ENCODE results near the gene CKM.
"Not testable (repeated sequence)": the region's sequence is repeated elsewhere in the genome, so short reads cannot be mapped to it uniquely, and the experiment has no call there.

The CKM gene

DNA sequence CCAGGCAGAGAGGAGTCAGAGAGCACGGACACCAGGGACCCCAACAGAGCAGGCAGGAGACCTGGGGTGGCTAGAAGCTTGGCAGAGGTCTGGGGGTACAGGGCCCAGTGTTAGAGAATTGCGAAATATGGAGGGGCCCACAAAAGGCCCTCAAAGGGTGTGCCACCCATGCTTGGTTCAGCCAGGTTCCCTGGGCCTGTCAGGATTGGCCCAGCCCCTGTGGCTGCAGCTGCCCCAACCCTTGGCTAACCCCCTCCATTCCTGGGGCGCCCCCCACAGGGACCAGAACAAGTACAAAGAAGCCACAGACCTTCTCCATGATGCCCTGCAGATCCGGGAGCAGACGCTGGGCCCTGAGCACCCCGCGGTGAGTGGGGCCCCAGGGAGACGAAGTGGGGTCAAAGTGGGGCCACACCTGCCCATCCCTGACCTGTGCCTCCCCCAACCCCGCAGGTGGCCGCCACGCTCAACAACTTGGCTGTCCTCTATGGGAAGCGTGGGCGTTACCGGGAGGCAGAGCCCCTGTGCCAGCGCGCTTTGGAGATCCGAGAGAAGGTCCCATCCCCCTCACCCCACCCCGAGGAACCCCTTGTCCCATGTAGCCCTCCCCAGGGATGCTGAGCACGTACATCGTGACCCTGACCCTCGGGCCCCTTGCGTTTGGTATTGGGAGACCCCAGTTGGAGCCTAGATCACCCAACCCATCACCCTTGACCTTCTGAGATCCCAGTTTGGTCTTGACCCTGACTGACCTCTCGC is 25.9 kb upstream of the CKM start:
- no peak for DNase-seq

DNA sequence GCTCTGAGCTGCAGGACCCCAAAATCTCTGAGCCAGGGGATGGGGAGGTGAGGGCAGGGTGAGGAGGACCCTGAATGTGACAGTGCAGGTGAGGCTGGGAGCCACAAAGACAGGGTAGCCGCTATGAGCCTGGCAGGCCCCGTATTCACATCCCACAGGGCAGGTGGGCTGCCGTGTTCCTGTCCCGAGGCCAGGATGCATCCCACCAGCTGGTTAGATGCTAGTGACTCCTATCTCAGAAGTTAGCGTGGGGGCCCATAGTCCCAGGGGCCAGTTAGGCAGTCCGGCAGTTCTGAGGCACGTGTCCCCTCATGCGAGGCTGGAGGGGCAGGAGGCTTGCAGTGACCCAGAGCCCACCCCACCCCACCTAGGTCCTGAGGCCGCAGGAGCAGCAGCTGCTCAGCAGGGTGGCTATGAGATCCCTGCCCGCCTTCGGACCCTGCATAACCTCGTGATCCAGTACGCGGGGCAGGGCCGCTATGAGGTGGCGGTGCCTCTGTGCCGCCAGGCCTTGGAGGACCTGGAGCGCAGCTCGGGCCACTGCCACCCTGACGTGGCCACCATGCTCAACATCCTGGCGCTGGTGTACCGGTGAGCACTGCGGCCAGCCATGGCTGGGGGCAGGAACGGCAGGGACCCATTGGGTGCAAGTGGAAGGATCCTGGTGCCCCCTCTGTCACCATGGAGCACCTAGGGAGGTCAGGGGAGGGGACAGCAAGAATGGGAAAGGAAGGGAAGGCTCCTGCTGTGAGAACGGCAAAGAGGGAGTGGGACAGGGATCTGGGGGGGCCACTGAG is 25.1 kb upstream of the CKM start:
- DNase-seq: no peak

DNA sequence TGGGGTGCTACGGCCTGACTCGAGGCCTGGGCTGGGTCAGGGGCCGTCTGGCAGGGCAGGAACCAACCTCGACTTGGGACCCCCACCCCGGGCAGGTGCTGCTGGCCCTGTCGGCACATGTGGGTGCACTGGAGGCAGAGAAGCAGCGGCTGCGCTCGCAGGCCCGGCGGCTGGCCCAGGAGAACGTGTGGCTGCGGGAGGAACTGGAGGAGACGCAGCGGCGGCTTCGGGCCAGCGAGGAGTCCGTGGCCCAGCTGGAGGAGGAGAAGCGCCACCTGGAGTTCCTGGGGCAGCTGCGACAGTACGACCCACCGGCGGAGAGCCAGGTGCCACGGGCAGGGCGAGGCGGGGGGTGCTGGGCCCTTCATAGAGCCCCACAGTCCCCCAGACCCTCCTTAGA is 23.8 kb upstream of the CKM start:
- no peak for DNase-seq

DNA sequence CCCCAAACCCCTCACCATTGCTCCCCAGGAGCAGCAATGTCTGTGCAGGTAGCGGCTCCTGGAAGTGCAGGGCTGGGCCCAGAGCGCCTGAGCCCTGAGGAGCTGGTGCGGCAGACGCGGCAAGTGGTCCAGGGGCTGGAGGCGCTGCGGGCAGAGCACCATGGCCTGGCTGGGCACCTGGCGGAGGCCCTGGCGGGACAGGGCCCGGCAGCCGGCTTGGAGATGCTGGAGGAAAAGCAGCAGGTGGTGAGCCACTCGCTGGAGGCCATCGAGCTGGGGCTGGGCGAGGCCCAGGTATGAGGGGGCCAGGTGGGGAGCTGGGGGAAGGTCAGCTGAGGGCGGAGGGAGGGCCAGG is 22.8 kb upstream of the CKM start:
- DNase-seq: no peak

DNA sequence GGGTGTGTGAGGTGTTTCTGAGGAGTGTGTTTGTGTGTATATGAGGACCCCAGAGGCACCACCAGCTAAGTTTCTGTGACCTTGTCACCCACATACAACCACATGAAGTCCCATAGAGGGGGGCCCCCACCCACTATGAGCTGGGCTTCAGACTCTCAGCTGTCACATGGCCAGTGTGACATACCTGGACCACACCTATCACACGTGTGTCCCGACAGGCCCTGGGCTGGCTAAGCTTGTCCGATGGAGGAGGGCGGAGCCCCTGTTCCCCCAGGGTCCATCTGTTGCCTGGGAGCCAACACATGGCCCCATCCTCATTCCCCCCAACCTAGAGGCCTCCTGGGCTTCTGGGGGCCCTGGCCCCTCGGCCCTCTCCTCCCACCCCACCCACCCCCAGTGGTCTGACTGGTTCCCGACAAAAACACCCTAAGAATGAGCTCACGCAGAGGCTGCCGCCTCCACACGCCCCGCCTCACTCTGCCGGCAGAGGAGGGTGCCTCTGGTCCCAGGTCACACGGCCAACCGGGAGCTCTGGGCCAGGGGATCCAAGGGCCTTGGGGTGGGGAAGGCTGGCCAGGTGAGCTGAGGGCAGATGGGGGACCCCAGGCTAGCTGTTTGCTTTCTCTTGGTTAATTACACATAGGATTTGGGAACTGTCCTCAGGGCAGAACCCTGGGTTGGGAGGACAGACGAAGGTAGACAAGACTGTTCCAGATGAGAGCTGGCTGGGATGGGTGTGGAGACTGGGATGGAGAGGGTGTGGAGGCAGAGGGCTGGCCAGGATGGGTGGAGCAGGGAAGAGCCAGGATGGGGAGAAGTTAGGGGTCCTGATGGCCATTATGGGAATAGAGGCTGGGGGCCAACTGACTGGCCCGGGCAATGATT is 22.2 kb upstream of the CKM start:
- DNase-seq: no peak

DNA sequence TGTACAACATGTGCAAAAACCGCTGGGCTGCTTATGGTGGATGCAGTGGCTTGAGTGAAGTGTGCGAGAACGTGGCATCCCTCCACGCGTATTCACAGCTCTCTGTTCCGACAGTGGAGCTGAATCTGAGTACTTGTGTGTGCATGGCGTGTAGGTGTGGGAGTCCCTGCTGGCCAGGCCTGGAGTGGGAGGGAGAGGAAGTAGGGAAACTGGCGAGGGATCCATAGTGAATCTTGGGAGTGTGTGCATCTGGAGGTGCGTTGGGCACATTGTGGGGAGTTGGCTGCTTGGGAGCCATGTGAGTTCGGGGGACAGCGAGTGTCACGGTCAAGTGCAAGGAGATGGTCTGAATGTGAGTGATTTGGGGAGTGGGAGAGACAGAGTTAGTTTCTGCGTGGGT is 20.2 kb upstream of the CKM start:
- DNase-seq: no peak

DNA sequence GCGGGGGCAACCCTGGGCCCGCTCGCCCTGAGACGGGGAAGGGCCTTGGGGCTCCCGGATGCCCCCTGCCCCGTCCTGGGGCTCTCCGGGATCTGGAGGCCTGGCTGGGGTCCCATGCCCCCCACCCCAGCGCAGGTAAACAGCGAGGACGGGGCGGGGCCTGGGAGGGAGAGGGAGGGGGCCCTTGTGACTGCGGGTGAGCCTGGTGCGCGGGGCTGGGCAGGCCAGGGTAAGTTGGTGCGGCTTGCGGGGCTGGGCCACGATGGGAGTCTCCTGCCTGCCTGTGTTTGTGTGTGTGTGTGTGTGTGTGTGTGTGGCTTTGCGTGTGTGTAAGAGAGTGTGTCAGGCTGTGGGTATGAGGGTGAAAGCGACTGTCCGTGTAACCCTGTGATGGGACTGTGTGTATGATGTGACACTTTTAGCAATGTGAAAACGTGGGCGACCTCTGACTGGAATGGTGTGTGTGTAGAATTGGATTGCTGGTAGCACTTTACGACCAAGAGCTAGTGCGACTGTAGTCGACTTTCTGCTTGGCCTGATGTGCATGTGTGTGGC is 18.3 kb upstream of the CKM start:
- no peak for DNase-seq

DNA sequence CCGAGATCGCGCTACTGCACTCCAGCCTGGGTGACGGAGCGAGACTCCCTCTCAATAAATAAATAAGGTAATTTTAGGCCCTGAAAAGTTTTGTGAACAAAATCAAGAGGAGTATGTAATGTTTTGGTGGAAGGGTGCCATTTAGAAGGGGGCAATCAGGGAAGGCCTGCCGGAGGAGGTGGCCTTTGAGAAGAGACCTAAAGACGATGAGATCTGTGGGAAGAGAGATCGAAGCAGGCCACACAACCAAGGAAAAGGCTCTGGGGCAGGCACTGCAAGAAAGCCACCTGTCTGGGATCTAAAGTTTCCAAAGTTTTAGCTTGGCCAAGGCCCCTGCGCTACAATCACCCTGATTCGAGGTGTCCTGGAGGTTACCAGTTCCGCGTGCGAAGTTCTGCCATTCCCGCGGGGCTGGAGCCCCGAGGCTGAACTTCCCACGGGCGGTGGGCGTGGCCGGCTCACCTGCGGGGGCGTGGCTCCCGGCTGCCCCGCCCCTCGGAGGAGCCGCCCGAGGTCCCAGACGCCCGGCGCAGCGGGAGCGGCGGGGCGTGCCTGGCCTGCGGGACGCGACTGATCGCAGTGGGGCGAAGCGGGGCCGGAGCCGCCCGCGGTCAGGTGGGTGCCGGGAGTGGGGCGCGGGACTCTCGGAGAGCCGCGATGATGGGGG is 17.7 kb upstream of the CKM start, which contains the start of gene KLC3:
TSS of gene KLC3 (plus strand) at position 519 of the 667 bp plus-strand sequence. CDS start 4,792 bp downstream, outside the sequence.
- DNase-seq: peak; percentile 33 to 43

DNA sequence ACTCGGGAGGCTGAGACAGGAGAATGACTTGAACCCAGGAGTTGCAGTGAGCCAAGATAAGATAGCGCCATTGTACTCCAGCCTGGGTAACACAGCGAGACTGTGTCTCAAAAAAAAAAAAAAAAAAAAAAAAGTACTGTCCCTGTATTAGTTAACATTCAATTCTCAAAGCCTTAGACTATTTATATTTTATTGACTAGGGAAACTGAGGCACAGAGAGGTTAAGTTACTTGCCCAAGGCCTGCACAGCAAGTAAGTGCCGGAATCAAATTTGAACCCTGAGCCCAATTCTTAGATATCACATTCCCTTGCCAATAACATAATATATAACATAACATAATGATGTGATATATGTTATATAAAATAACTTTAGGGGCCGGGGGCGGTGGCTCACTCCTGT is 17.0 kb upstream of the CKM start:
- no peak for DNase-seq

DNA sequence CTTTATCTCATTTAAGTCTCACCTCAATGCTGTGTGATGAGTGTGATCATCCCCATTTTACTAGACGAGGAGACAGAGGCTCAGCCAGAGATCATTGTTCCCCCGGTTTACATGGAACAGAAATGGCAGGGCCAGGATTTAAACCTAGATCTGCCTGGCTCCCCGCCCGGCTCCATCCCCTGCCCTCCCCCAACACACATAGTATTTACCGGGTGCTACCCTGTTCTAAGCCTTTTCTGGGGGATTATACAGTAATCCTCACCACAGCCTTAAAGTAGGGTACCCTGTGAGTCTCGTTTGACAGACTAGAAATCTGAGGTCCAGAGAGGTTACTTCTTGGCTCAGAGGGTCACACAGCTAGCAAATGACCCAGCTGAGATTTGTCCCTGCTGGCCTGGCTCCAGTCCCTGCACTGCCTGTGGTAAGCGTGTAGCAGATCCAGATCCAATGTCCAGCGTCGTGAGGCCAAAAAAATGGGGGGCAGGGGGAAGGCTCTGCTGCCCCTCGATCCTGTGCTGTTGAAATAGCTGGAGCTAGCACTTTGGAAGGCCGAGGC is 14.1 kb upstream of the CKM start:
- DNase-seq: no peak

DNA sequence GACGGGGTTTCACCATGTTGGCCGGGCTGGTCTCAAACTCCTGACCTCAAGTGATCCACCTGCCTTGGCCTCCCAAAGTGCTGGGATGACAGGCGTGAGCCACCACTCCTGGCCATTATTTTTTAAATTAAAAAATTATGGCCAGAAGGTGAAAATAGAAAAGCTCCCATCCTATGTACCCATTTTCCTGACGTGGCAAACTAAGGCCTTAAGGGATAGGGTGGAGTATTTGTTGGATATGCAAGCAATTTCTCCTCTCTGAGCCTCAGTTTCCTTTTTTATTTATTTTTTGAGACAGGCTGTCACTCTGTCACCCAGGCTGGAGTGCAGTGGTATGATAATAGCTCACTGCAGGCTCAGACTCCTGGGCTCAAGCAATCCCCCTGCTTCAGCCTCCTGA is 12.2 kb upstream of the CKM start:
- DNase-seq: not testable (repeated sequence)

DNA sequence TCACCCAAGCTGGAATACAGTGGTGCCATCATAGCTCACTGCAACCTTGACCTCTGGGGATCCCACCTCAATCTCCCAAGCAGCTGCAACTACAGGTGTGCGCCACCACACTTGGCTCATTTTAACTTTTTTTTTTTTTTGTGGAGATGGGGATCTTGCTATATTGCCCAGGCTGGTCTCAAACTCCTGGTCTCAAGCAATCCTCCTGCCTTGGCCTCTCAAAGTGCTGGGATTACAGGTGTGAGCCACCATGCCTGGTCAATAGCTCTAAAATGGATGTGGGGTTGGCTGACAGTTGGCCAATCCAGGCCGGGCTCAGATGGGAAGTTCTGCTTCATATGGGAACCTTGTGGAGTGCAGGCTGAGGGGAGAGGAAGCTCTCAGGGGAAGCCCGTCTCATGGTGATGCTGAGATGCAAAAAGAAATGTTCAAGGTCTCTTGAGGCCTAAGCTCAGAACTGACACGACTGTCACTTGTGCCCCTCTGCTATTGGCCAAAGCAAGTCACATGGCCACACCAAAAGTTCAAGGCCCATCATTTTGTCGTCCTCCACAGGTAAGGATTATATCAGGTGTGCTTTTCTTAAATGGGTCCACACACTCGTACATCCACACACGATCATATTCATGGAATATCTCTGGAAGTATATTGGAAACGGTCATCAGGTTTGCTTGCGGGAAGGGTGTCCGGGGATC is 11.1 kb upstream of the CKM start:
- no peak for DNase-seq

DNA sequence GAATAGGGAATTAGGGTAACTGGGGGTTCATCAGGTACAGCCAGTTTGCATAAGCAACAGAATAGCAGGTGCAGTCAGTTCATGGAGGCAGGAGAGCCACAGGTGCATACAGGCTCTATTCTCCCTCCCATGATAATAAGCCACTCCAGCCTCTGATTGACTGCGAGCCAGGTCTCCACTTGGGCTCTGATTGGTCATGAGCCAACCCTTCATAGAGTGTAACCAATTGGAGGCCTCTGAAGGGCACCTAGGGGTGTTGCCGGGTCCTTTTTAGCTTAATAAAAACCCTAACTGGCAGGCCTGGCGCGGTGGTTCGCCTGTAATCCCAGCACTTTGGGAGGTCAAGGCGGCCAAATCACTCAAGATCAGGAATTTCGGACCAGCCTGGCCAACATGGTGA is 8.7 kb upstream of the CKM start:
- DNase-seq: no peak

DNA sequence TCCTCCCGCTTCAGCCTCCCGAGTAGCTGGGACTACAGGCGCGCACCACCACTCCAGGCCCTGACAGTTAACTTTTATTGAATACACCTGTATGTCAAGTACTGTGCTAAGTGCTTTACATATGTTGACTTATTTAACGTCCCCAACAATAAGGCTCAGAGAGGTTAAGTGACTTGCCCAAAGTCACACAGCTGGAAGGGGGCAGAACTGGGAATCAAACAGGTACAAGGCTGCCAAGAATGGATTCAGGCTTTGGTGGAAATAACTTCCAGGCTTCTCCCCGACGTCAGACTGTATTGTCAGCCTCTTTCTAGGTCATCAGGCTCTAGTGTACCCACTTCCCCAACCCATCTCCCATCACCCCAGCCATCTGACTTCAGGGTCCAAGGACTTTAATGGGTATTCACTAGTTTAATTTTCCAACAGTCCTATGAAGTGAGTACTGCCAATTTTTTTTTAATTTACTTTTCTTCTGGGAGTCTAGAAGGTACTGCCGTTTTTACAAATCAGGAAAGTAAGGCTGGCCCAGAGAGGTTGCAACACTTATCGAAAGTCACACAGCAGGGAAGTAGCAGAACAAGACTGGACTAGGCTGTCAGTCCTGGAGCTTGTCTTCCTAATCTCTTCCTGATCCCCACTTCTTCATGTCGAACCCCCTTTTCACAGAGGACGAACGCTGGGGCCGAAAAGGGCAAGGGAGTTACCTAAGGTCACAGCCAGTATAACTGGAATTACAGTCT is 4.9 kb upstream of the CKM start:
- DNase-seq: no peak

DNA sequence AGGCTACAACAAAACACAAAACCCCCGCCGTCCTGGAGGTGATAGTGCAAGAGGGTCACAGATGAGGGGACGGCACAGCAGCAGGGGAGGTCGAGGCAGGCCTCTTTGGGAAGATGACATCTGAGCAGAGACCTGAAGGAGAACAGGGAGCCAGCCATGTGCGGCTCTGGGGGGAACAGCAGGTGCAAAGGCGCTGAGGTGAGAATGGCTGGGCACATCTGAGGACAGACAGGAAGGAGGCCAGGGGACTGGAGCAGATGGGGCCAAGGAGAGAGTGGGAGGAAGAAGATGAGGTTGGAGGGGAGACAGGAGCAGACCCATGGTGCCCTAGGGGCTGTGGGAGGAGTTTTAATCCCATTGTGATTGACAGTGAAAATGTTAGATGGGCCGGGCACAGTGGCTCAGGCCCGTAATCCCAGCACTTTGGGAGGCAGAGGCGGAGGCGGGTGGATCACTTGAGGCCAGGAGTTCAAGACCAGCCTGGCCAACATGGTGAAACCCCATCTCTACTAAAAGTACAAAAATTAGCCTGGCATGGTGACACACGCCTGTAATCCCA is 1.8 kb upstream of the CKM start:
- DNase-seq: no peak

DNA sequence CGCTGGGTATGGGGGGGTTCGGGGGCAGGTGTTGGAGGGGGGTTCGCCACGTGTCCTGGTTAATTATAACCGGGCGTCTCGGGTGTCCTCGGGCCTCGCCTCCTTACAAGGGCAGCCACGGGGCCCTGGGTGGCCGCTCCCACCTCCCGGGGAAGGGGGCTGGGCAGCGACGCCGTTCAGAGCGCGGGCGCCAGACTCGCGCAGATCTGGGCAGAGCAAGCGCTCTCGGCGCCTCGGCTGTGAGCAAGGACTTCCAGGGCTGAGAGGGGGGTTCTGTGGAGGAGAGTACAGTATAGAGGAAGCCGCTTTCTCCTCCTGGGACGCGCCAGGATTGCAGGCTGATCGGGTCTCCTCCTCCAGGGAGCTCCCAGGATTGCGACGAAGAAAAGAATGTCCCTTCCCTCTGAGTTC is 1.0 kb upstream of the CKM start:
- DNase-seq: no peak

DNA sequence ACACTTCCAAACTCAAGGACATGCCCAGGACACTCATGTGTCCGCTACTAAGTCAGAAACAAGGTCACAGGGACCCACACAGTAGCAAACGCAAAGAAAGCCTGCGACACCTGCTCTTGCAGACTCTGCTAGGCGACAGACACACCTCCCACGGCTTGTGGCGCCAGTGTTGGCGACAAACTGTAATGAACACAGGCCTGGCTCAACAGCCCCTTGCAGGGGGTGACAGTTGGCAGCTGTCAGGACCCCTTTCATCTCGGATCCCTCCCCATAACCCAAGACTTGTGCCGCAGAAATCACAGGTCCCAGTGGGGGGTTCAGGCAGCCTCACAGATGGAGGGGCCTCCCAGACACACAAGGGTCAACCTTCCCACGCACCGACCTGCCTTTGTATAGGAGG is 364 bp downstream of the CKM start:
- DNase-seq: no peak

DNA sequence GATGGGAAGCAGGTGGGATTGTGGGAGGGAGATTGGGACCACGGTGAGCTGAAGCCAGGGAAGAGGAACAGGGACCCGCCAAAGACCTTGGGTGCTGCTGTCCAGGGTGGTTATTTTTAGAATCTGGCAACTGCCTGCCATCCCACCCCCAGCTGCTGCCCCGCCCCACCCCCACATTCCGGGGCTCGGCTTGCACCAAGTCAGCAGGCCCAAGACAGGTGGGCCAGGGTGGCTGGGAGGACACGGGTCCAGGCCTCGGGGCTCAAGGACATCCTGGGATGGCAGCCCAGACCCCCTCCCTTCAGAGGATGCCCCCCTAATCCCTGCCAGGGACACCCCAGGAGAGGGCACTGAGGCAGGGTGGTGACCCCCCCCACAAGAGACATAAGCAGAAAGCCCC is 827 bp downstream of the CKM start:
- no peak for DNase-seq

DNA sequence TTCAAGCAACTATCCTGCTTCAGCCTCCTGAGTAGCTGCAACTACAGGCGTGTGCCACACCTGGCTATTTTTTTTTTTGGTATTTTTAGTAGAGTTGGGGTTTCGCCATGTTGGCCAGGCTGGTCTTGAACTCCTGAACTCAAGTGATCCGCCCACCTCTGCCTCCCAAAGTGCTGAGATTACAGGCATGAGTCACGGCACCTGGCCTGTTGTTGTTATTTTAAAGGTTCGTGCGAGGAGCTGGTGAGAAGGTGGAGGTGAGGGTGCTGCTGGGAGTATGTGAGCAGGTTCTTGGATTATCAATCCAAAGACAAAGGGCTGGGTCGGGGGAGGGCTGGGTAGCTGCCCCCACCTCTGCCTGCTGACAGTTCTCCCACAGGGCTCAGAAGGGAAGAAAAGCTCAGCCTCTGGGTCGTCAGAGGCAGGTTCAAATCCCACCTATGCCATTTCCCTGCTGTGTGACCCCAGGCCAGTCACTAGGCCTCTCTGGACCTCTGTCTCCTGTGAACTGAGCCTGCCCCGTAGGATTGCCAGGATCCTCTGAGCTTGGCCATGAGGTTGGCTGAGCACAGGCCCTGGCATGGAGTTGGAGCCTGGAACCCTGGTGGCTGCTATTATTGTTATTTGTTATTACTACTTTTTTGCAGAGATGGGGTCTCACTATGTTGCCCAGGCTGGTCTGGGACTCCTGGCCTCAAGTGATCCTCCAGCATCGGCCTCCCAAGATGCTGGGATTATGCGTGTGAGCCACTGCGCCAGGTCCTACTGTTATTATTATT is 1.5 kb downstream of the CKM start:
- no peak for DNase-seq

DNA sequence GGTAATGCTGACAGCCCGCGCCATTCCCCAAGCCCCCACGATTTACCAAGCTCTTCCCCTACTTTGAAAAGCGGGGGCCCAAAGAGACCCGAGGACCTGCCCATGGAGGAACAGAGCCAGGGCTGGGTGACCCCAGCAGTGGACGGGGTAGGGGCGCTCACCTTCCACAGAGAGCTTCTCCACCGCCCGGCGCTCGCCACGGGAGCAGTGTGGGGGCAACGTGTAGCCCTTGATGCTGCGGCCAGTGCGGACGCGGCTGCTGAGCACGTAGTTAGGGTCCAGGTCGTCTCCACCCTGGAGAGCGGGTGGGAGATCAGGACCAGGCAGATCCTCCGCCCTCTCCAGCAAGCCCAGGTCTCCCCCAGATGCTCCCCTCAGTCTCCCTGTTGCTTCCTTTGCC is 7.4 kb downstream of the CKM start:
- no peak for DNase-seq
